Measurements from ENCODE around the gene SPOCK2.

The SPOCK2 gene

DNA sequence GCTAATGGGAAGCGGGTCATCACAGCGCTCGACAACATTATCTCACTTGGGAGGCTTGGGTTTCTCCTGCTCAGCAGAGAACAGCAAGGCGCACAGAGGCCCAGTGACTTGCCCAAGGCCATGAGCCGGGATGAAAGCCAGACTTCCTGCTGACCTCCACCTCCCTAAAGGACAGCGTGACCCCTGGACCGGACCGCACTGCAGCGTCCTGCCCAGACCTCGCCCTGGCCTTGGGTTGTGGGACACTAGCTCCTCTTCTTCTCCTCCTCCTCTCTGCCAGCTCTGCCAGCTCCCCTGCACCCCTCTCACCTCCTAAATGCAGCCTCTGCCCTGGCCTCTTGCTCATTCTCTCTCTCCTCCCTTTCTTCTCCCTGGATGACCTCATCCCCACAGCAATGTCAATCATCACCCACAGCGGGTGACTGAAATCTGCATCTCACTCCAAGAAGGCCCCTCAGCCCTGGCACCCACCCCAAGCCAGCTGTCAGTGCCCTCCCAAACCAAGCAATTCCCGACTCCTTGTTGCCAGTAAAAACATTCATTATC, 19.4 kb downstream of the SPOCK2 start:
- DNase-seq, result no peak

GRCh38 chr10:72068126-72068765, 20.1 kb downstream of the SPOCK2 start:
- DNase-seq, result no peak

GRCh38 chr10:72067463-72068125, 20.8 kb downstream of the SPOCK2 start:
- DNase-seq, result no peak

DNA sequence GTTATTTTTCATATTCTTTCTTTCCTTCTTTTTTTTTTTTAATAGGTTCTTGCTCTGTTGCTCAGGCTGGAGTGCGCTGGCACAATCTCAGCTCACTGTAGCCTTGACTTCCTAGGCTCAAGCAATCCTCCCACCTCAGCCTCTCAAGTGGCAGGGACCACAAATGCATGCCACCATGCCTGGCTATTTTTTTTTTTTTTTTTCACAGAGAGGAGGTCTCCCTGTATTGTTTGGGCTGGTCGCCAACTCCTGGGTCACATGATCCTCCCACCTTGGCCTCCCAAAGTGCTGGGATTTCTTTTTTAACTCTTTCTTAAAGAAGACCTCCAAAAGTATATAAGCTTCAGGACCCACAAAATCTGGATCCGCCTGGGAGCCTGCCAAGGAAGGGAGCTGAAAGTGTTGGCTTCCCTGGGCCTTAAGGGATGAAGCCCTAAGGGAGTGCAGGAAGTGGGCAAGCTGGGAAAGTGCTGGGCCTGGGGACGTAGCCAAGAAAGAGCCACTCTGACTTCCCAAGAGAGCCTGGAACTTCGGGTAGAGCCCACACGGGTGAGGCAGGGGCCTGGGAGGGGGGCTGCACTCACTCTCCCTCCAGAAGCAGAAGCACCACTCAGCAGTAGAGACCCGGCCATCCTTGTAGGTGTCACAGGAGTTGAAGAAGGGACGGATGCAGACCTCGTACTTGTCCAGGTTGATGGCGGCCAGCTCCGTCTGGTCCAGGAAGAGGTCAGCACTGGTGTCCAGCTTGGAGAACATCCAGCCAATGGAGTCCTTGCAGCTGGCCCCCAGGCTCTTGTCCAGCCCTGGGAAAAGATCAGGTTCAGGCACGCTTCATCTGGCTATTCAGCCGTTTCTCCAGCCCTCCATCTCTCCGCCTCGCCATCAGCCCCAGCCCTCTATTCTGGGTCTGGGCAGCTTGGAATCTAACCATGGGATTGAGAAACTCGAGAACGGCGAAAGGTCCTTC, 21.8 kb downstream of the SPOCK2 start:
- DNase-seq, result no peak

- no peak for DNase-seq
Measured at GRCh38 chr10:72065439-72066025, 22.8 kb downstream of the SPOCK2 start.

DNA sequence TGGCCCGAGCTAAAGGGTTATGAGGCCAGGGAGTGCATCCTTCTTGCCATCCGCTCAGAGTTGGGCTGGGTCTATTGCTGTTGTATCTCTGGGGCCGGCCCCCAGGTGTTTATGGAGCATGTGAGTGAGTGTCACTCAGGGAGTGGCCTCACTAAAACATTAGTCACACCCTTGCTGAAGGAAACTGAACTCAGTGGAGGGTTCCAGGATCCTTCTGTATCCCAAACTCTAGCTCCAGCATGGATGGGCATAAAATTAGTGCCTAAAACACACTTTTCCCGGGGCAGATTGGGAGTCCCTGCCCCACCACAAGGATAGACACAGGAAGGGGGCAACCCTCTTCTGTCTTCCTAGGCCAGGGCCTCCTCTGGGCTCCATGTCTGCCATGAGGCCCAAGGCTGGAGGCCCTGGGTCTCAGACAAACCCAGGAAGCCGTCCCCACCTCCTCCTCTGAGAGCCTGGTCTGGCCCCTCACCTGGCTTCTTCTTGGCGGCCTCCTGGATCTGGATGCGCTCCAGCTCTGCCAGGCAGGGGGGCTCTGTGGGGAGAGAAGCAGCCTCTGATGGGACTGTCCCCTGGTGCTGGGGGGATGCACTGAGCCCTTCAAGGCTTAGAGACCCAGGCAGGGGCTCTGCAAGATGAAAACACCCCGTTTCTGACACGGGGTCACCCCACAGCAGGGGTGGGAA, 24.5 kb downstream of the SPOCK2 start:
- DNase-seq, result no peak

DNA sequence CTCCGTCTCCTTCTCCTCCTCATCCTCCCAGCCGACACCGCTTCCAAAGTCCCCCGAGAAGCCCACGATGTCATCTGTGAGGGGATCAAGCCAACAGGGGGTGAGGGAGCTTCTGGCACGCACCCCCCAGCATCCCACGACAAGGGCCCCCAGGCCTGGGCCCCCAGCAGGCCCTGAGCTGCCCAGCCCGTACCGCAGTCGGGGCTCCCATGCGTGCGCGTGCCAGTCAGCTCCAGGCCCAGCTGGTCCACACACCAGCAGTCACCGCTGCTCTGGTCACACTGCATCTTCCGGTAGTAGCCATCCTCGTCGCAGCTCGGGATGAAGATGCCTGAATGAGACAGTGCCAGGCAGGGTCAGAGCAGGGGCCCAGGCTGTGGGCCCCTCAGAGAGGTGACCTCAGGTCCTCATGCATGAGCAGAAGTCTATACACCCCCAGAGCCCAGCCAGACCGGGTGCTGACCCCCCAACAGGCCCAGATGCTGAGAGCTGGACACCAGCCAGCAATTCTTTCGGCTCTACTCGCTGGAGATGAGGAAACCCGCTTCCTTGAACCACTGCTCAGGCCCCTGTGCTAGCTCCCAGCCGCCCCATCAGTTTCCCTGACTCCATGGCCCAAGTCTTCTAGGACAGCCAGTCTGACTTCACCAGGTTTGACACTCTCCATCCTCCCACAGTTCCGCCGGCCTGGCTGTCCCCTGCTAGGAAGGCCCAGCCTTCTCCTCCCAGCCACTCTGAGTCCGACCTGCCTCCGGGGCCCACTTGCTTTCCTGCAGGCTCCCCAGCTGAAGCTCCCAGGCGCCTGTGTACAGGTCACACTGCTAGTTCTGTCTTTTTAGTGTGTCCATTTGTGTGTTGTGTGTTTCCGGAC, 25.3 kb downstream of the SPOCK2 start:
- no peak for DNase-seq

DNA sequence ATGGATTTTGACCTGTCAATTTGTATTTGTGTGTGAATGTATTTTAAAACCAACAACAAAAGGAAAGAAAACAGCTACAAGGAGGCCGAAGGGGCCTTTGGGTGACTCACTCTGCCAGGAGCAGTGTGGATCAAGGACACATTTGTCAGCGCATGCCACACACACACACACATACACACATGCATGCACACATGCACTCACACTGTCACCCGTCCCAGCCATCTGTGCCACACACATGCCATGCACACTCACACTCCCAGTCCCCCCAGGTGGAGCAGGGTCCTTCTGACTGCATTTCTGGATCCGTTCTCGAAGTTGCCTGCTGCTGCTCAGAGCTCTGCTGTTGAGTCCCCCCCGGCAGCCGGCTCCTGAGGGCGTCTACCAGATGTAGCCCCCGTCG, 26.0 kb downstream of the SPOCK2 start:
- no peak for DNase-seq

- no peak for DNase-seq
Measured at GRCh38 chr10:72061930-72062329, 26.4 kb downstream of the SPOCK2 start.

DNA sequence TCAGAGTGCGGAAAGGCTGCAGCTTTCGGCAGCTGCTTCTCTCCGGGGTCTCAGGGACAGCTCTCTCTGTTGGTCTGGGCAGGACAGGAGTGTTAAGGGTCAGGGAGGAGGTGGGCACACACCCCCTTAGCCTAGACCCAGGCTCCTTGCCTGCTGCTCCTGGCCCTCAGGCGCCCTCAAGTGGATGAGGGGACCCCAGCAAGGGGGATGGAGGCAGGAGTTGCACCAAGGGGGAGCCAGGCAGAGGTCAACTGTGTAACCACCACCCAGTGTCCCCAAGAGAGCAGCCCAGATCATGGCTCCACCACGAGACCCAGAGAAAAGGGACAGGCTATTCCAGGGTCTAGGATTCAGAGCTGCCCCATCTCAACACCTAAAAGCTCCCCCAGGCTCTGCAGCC, 26.9 kb downstream of the SPOCK2 start:
- DNase-seq, result no peak

DNA sequence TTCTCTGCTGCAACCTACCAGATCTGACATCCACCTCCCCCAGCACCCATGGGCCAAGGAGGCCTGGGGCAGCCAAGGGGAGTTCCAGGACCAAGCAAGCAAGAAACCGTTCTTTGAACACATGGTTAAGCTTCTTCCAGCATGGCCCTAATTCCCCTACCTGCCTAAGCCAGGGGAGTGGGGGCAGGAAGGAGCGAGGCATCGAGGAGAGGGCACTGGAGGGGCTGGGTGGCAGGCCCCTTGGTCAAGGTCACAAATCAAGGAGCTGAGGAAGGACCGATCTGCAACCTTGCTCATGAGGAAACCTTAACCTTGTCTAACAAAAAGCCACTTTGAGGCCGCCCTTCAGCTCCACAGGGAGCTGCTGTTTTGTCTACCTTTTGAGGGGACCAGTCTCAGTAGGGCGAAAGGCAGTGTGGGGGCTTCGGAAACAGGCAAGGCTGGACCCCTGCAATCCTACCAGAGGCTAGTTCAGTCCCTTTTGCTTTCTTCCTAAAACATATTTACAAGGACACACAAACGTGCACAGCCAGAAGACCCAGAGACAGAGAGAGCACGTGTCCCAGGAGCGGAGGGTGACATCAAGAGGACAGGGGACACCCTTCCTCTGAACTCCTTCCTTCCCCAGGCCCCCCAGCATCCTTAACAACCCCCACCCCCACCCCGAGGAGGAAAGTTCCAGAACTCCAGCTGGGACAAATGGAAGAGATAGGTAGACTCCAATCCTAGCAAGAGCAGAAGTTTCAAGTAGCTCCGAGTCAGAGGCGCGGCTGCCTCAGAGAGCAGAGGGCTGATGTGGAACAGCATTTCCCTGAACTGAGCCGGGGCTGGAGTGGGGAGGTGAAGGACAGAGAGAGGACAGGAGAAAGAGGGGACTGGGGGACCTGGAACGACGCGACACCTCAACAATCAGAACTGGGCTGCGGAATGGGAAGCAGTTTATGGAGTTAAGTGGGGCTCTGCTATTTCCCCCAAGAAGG, 28.2 kb downstream of the SPOCK2 start:
- no peak for DNase-seq

GRCh38 chr10:72058989-72059842, 29.1 kb downstream of the SPOCK2 start:
- DNase-seq, result no peak

GRCh38 chr10:72058347-72058898, 29.9 kb downstream of the SPOCK2 start:
- DNase-seq, result no peak

- DNase-seq, result no peak
Measured at GRCh38 chr10:72056932-72057751, 31.2 kb downstream of the SPOCK2 start.

- no peak for DNase-seq
Measured at GRCh38 chr10:72056113-72056512, 32.2 kb downstream of the SPOCK2 start.

DNA sequence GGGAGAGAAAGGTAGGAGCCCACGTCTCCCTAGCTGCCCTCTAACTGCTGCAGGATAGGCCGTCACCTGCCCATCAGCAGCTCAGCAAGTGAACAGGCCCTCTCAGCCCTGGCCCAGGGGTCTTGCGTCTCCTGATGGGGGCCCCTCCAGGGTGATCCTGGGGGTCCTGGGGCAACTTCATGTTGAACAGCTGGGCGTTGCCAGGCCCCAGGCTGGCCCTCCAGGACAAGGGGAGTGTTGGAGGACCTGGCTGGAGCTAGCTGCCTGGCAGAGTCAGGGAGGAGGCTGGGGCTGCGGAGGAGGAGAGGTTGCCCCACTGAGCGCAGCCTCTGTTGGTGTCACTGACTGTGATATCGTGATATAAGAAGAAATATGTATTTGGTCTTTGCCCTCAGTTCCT, 34.7 kb downstream of the SPOCK2 start:
- no peak for DNase-seq

- no peak for DNase-seq
Measured at GRCh38 chr10:72050873-72051272, 37.5 kb downstream of the SPOCK2 start.
